ENCODE measurements around the gene PDGFB. TPM values are rescaled to one million over a fixed set of nuclear protein-coding genes. Genes with fewer than 3 reads are reported as not detected.
A peak's percentile ranks its signal among the peaks of the same experiment; 100 is the strongest.

PDGFB gene
- total RNA-seq, 1 donor from 2014 or later, result 16.5 TPM

DNA sequence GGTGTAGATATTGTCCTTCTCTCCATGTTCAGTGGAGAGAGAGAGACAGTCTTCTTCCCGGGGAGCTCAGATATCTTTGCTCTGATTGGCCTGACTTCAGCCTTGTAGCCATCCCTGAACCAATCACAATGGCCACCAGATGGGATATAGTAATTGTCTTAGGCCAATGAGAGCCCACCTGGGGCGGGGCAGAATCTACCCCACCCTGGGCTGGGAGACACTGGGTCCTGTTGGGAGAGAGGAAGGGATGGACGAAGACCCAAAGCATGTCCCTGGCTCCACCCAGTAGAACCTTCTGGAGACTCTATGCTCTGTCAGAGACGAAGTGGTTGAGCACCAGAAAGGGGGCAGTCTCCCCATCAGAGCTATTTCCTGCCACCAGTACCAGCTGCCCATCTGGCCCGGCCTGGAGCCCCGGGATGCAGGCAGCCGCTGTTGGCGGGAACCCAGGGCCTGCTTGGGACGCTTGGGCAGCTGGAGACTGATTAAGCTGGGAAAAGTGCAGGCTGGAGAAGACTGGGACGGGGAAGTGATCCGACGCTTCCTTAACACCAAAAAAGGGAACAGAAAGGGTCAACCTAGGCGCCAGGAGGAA is 60.7 kb downstream of the PDGFB start:
- Mint-ChIP-seq H3K36me3 (ENCODE audit: low read depth) (no peaks in the 10 kb centered on the region), H3K4me1 (ENCODE audit: low read depth) (peaks cover 3% of the 10 kb centered on the region), H3K9me3 (ENCODE audit: low read depth) (peaks cover 8% of the 10 kb centered on the region), H3K4me3 (ENCODE audit: unreplicated experiment) (no peak overlapping the region), H3K27me3 (ENCODE audit: low read depth) (no peaks in the 10 kb centered on the region), H3K27ac (ENCODE audit: unreplicated experiment) (no peak overlapping the region)
- peak; percentile 68 for DNase-seq (ENCODE audit: low spot score)
- TF ChIP-seq CTCF (IDR thresholded peaks at IDR 0.05), result no peak

GRCh38 chr22:39182478-39183030 is 62.2 kb downstream of the PDGFB start:
- TF ChIP-seq CTCF (IDR thresholded peaks at IDR 0.05), result no peak
- Mint-ChIP-seq H3K9me3 (ENCODE audit: low read depth) (peaks cover 8% of the 10 kb centered on the region), H3K4me1 (ENCODE audit: low read depth) (peaks cover 4% of the 10 kb centered on the region), H3K4me3 (ENCODE audit: unreplicated experiment) (no peak overlapping the region), H3K27me3 (ENCODE audit: low read depth) (no peaks in the 10 kb centered on the region), H3K27ac (ENCODE audit: unreplicated experiment) (no peak overlapping the region), H3K36me3 (ENCODE audit: low read depth) (no peaks in the 10 kb centered on the region)
- peak; percentile 25 for DNase-seq (ENCODE audit: low spot score)

- peak; percentile 27 for DNase-seq (ENCODE audit: low spot score)
- no peaks in the 10 kb centered on the region for H3K36me3 Mint-ChIP-seq (ENCODE audit: low read depth)
- H3K27ac Mint-ChIP-seq (ENCODE audit: unreplicated experiment), result no peak overlapping the region
- peaks cover 8% of the 10 kb centered on the region for H3K4me1 Mint-ChIP-seq (ENCODE audit: low read depth)
- H3K4me3 Mint-ChIP-seq (ENCODE audit: unreplicated experiment), result no peak overlapping the region
- no peaks in the 10 kb centered on the region for H3K27me3 Mint-ChIP-seq (ENCODE audit: low read depth)
- TF ChIP-seq CTCF (IDR thresholded peaks at IDR 0.05), result no peak
- H3K9me3 Mint-ChIP-seq (ENCODE audit: low read depth), result peaks cover 8% of the 10 kb centered on the region
Measured at GRCh38 chr22:39181778-39182177, 63.0 kb downstream of the PDGFB start.

DNA sequence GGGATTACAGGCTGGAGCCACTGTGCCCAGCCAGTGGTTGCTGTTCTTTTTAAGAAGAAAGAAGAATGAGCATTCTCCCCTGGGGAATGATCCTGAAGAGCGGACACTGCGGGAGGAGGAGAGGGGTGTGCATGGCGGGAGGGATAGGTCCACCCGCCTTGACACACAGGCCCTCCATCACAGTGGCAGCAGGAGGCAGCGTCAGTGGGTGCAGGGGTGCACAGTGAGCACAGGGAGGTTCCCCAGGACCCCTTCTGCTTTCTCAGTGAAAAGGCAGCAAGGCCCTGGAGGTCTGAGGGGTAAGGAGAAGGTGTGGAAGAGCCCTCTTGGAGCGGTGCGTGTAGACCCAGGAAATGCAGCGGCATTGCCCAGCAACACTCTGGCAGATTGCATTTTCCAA is 63.4 kb downstream of the PDGFB start:
- H3K4me3 Mint-ChIP-seq (ENCODE audit: unreplicated experiment), result no peak overlapping the region
- no peak overlapping the region for H3K27ac Mint-ChIP-seq (ENCODE audit: unreplicated experiment)
- no peak for TF ChIP-seq CTCF (IDR thresholded peaks at IDR 0.05)
- peak; percentile 47 for DNase-seq (ENCODE audit: low spot score)
- peaks cover 8% of the 10 kb centered on the region for H3K9me3 Mint-ChIP-seq (ENCODE audit: low read depth)
- peaks cover 10% of the 10 kb centered on the region for H3K4me1 Mint-ChIP-seq (ENCODE audit: low read depth)
- H3K27me3 Mint-ChIP-seq (ENCODE audit: low read depth), result no peaks in the 10 kb centered on the region
- no peaks in the 10 kb centered on the region for H3K36me3 Mint-ChIP-seq (ENCODE audit: low read depth)

- no peaks in the 10 kb centered on the region for H3K36me3 Mint-ChIP-seq (ENCODE audit: low read depth)
- DNase-seq (ENCODE audit: low spot score), result peak; percentile 64
- no peak overlapping the region for H3K4me3 Mint-ChIP-seq (ENCODE audit: unreplicated experiment)
- H3K27ac Mint-ChIP-seq (ENCODE audit: unreplicated experiment), result no peak overlapping the region
- H3K27me3 Mint-ChIP-seq (ENCODE audit: low read depth), result no peaks in the 10 kb centered on the region
- H3K9me3 Mint-ChIP-seq (ENCODE audit: low read depth), result peaks cover 6% of the 10 kb centered on the region
- no peak for TF ChIP-seq CTCF (IDR thresholded peaks at IDR 0.05)
- H3K4me1 Mint-ChIP-seq (ENCODE audit: low read depth), result peaks cover 21% of the 10 kb centered on the region
Measured at GRCh38 chr22:39179841-39180335, 64.9 kb downstream of the PDGFB start.
